ENCODE data around the gene ALAS1. TPM values are rescaled to one million over a fixed set of nuclear protein-coding genes. Genes with fewer than 3 reads are reported as not detected.

The ALAS1 gene
- total RNA-seq, 1 donor from 2014 or later, result 78.9 TPM

DNA sequence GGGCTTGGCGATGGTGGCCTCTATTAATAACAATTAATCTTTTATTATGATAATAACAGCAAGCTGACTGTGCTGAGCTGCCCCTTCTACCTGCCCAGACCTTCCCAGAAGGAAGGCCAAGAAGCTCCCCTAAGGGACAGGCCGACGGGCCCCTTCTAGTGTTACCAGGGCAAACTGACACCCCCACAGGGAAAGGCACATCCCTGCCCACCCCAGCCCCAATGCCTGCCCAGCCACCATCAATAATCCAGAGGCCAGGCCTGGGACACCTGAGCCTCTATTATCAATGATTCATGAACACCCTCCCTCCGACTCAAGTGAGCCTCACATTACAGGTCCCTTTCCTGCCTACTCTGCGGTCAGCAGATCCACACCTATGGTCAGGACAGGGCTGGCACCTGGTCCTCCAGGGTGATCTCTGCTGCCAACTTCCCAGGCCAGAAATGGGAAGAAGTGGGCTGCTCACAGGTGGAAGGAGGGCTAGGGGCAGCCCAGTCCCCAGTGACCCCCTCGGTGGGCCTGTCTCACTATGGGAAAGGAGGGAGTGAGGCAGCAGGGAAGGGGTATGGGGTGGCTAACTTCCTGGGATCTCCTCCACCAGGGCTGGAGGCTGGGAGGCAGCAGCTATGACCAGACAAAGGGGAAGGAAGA is 39.2 kb downstream of the ALAS1 start:
- peak overlapping the region; percentile 84 for H3K27ac ChIP-seq
- peaks cover 33% of the 10 kb centered on the region for H3K4me1 ChIP-seq
- intact Hi-C loops (cut with DNase I), result no loop called here

GRCh38 chr3:52237657-52238172 is 39.8 kb downstream of the ALAS1 start:
- Histone ChIP-seq H3K27me3 (no peaks in the 10 kb centered on the region), H3K4me1 (peaks cover 33% of the 10 kb centered on the region), H3K9me3 (no peaks in the 10 kb centered on the region), H3K4me3 (peak overlapping the region; percentile 74), H3K36me3 (peaks cover 10% of the 10 kb centered on the region), H3K27ac (peak overlapping the region; percentile 84)
- peak; percentile 69 for ATAC-seq
- TF ChIP-seq, protein P1, sequence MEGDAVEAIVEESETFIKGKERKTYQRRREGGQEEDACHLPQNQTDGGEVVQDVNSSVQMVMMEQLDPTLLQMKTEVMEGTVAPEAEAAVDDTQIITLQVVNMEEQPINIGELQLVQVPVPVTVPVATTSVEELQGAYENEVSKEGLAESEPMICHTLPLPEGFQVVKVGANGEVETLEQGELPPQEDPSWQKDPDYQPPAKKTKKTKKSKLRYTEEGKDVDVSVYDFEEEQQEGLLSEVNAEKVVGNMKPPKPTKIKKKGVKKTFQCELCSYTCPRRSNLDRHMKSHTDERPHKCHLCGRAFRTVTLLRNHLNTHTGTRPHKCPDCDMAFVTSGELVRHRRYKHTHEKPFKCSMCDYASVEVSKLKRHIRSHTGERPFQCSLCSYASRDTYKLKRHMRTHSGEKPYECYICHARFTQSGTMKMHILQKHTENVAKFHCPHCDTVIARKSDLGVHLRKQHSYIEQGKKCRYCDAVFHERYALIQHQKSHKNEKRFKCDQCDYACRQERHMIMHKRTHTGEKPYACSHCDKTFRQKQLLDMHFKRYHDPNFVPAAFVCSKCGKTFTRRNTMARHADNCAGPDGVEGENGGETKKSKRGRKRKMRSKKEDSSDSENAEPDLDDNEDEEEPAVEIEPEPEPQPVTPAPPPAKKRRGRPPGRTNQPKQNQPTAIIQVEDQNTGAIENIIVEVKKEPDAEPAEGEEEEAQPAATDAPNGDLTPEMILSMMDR (IDR thresholded peaks at IDR 0.05), result no peak
- intact Hi-C loops (cut with DNase I), result no loop called here
- DNase-seq, result peak; percentile 86

More for the DNA sequence above, 39.2 kb downstream of the ALAS1 start:
- ATAC-seq, result no peak
- Histone ChIP-seq H3K4me3 (peak overlapping the region; percentile 74), H3K9me3 (no peaks in the 10 kb centered on the region), H3K27me3 (no peaks in the 10 kb centered on the region), H3K36me3 (peaks cover 15% of the 10 kb centered on the region)
- DNase-seq, result peak; percentile 39
- TF ChIP-seq, protein P1 (IDR thresholded peaks at IDR 0.05), result no peak

DNA sequence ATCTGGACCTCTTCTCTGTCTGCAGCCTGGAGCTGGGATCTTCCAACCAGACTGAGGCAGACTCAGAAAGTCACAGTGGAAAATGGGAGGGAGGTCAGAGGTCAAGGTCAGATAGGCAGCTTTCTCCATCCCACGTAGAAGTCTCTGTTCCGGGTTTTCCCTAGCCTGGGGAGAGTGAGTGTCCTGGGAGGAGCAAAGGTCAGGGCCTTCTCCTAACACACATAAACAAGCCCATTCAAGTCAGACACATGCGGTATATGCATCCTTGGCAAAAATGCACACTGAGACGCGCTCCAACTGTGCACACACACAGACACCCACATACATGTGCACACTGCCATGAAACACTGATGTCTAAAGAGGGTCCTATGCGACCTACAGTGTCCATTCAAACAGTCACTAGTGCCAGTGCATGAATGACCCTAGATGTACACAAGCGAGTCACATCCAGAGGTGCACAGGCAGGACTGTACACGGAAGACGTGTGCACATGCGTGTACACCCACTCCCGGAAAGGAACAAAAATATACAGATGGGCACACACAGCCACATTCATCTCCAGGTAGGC is 40.3 kb downstream of the ALAS1 start:
- Histone ChIP-seq H3K27ac (peak overlapping the region; percentile 84), H3K4me3 (peak overlapping the region; percentile 74), H3K36me3 (peaks cover 9% of the 10 kb centered on the region), H3K9me3 (no peaks in the 10 kb centered on the region), H3K27me3 (no peaks in the 10 kb centered on the region), H3K4me1 (peaks cover 33% of the 10 kb centered on the region)
- ATAC-seq (peak; percentile 26), DNase-seq (no peak)
- intact Hi-C loops (cut with DNase I), result no loop called here
- TF ChIP-seq, protein P1 (IDR thresholded peaks at IDR 0.05), result no peak

DNA sequence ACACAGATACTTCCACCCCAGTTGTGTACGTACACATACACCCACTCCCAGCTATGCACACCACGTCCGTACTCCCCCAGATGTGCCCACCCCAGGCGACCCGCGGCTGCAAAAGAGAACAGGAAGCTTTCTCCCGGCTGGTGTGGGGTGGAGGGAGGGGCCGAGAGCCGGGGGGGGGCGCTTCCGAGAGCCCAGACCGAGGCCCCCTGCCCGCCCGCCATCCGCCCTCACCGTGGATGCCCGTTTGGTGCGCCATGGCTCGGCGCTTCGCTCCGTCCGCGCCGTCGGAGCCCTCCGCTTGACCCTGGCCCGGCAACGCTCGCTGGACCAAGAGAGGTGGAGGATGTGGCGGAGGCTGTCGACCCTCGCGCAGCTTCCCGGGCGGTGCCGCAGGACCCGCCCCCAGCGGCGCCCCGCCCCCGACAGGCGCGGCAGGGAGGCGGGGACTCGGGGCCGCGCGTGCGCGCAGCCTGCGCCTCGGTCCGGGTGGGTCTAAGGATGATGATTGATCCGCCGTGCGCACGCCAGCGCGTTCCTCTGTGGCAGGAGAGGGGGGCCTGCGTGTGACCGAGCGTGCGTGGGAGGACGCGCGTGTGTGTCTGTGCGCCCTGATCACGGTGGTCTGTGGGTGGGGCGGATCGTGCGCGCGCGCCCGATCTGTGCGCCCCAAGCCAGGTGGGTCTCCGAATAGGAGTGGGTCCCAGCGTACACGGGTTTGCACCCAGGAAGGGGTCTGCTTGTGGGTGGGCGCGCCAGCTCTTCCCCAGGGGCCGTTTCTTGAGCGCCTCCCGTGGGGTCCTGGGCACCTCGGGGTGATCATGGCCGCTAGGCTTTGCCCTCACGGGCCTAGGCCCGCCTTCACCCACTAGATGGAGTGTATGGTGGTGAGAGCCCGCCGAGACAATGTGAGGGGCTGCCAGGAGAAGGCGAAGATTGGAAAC is 41.1 kb downstream of the ALAS1 start, which contains the start of gene TWF2:
TWF2 (minus strand) TSS at position 398 of the 941 bp plus-strand sequence; CDS start at position 256, 142 bp downstream.
- Histone ChIP-seq H3K36me3 (peaks cover 8% of the 10 kb centered on the region), H3K9me3 (no peaks in the 10 kb centered on the region), H3K4me3 (peak within 1 kb of the TSS; percentile 74), H3K27me3 (no peaks in the 10 kb centered on the region), H3K27ac (peak within 1 kb of the TSS; percentile 84), H3K4me1 (peaks cover 33% of the 10 kb centered on the region)
- TF ChIP-seq, protein P1 (IDR thresholded peaks at IDR 0.05), result peak; percentile 50
- intact Hi-C loops (cut with DNase I), result no loop called here
- DNase-seq, result peak; percentile 91
- peak; percentile 92 for ATAC-seq

DNA sequence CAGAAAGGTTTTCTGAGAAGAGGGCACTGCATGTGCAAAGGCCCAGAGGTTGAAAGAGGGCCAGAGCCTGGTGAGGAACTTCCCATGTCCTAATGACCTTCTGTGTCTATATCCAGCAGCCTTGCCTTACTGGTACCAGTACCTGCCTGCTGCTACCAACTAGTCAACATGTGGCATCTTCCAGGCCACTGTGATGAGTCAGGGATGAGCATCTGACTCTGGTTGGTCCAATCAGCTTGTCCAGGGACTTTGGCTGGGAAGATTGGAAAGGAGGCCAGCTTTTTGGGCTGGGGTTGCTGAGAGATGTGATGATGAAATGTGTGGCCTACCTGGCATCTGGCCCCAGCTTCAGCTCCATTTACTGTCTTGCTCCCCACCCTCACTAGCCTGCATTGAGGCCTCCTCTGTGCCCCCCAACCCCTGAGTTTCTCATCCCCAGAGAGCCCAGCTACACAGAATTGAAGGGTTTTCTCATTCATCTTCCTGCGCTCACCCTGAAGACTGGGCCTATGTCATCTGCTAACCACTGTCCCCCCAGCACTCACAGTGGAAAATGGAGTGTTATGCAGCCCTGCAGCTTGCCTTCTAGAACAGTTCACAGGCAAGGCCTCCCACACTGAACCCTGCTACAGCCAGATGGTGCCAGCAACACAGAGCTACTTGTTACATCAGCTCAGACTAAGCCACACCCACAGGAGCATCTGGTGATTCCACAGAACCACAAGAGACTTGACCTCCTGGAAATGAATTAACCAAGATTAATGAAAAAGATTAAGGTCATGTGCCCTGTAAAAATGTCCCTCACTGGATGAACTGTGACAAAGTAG is 42.3 kb downstream of the ALAS1 start:
- peaks cover 45% of the 10 kb centered on the region for H3K4me1 ChIP-seq
- H3K27me3 ChIP-seq, result no peaks in the 10 kb centered on the region
- no peaks in the 10 kb centered on the region for H3K36me3 ChIP-seq
- H3K9me3 ChIP-seq, result no peaks in the 10 kb centered on the region
- H3K4me3 ChIP-seq, result peak overlapping the region; percentile 74
- TF ChIP-seq, protein P1 (IDR thresholded peaks at IDR 0.05), result no peak
- intact Hi-C loops (cut with DNase I), result no loop called here
- peak; percentile 67 for DNase-seq
- H3K27ac ChIP-seq, result peak overlapping the region; percentile 84
- ATAC-seq, result peak; percentile 34

All from upper lobe of right lung (tissue), 1 donor.